Measurements from ENCODE around the gene IGFL1.

GRCh38 chr19:46205183-46205984 lies 24.2 kb upstream of the IGFL1 start:
- no peak for TF ChIP-seq CTCF (IDR thresholded peaks at IDR 0.05; ENCODE audit: insufficient read depth, low read length, poor library complexity, severe bottlenecking)
- TF ChIP-seq EZH2phosphoT487 (conservative IDR thresholded peaks at IDR 0.05; ENCODE audit: low read length) = no peak

All from SU-DHL-6 (cell line).